Smooth muscle cell of the brain vasculature (primary cell): ENCODE results near the gene PAGR1.
"Not testable (repeated sequence)": the region's sequence is repeated elsewhere in the genome, so short reads cannot be mapped to it uniquely, and the experiment has no call there.

Experiments
- DNase-seq: peaks from one replicate; pipeline ENCODE4 v3.0.0-alpha.2; 2012; ENCODE audit warnings: low read depth, low spot score

The PAGR1 gene

DNA sequence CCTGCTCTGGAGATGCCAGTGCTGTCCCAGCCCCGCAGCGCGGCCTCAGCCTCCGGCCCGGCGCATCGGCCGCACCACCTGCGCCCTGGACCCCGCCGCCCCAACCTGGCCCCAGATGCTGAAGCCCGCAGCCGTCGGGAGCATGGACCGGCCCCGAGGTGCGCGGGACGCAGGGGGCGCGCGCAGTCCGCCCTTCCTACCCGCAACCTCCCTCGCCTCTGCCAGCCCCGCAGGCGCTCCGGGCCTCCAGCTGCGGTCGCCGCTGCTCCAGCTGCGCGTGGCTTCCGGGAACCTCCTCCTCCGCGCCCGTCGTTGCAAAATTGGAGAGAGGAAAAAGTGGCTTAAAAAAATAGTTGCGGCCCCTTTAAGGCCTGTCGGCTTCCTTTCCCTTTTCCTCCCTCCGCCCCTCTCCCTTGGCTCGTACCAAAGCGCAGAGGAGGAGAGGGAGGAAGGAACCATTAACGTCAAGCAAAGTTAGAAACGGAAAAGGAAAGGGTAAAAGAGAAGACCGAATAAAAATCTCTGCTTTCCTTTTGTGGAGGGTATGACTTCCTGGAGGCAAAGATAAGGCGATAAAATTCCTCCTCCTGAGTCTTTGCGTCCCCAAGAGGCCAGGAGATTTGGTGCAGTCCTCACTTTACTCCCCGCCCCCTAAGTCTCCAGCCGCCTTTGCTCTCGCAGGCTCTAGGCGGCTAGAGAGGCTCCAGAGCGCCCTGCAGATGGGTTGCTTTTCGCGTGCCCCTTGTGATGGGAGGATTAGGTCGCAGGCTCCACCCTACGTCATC is 47.1 kb downstream of the PAGR1 start, which contains the start of gene CDIPT:
CDIPT (minus strand) TSS at position 343 of the 785 bp plus-strand sequence. CDS start 369 bp downstream, outside the sequence.
- DNase-seq: peak; percentile 93

GRCh38 chr16:29863669-29863984 is 47.7 kb downstream of the PAGR1 start:
- no peak for DNase-seq

- DNase-seq: no peak
Observed at GRCh38 chr16:29864205-29864604, 48.3 kb downstream of the PAGR1 start.

DNA sequence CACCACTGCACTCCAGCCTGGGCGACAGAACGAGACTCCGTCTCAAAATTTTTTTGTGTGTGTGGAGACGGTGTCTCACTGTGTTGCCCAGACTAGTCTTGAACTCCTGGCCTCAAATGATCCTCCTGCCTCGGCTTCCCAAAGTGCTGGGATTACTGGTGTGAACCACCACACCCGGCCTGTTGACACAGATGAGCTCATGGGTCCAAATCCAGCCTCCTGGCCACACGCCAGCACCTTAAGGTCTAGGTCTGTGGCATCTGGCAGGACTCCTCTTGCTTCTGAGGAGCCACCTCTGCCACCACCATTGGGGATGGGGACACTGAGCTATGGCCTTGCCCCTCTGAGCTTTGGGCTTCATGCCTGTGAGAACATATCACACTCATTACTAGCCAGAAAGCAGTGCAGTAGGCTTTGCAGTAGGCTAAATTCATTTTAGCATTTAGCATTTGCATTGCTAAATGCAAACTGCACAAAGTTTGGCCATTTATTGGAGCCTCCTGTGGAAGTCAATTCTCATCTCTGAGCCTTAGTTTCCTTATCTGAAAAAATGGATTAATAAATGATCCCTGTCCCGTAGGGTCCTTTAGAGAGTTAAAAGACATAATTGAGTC is 52.6 kb downstream of the PAGR1 start:
- no peak for DNase-seq

GRCh38 chr16:29869067-29869466 is 53.1 kb downstream of the PAGR1 start:
- not testable (repeated sequence) for DNase-seq
